ENCODE data around the gene AP3D1.

The AP3D1 gene

DNA sequence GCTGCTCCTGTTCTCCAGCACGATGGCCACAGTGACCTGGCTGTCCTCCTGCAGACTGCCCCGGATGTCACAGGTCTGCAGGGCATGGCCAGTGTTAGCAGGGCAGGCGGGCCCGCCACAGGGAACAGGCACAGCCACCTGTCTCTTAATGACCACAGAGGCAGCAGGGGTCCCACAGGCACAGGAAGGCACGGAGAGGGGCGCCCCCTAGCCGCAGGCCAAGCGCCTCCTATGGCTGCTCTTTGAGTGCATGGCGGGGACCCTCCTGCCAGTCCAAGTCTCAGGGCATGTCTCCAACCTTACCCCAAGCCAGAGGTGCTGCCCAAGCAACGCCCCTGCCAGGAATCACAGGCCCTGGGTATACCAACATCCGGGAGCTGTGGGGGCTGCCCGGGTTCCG lies 40.5 kb downstream of the AP3D1 start:
- no peak overlapping the region for H3K27ac ChIP-seq (ENCODE audit: low read length, poor library complexity, severe bottlenecking)
- no peaks in the 10 kb centered on the region for H3K4me1 ChIP-seq (ENCODE audit: control insufficient read depth, insufficient read depth, low read depth, low read length)
- H2AFZ ChIP-seq (ENCODE audit: low read depth, low read length): no peak overlapping the region
- peaks cover 94 to 97% of the 10 kb centered on the region in 2 experiments for H3K36me3 ChIP-seq (ENCODE audit: control insufficient read depth in 1 of 2, insufficient read depth in 2 of 2, low read depth in 1 of 2, low read length in 2 of 2)
- H2BK120ac ChIP-seq (ENCODE audit: low read depth, low read length): no peak overlapping the region
- H3K9ac ChIP-seq (ENCODE audit: low read length): no peak overlapping the region
- H2AK5ac ChIP-seq (ENCODE audit: low read length, severe bottlenecking): no peak overlapping the region
- no peak overlapping the region for H2BK5ac ChIP-seq (ENCODE audit: low read depth, low read length, poor library complexity, severe bottlenecking)
- H3K4me3 ChIP-seq (ENCODE audit: insufficient read depth in 1 of 2, low read depth in 1 of 2, low read length in 2 of 2): no peak overlapping the region
- H2BK12ac ChIP-seq (ENCODE audit: low read length in 2 of 2): no peak overlapping the region
- H4K8ac ChIP-seq (ENCODE audit: low read length): no peak overlapping the region
- H3K18ac ChIP-seq (ENCODE audit: low read depth in 1 of 2, low read length in 2 of 2): no peak overlapping the region
- no peak overlapping the region for H3K4me2 ChIP-seq (ENCODE audit: low read length, poor library complexity, severe bottlenecking)
- H3K4ac ChIP-seq (ENCODE audit: low read depth in 1 of 2, low read length in 2 of 2): no peak overlapping the region
- H3K14ac ChIP-seq (ENCODE audit: low read length in 2 of 2): no peak overlapping the region
- H4K91ac ChIP-seq (ENCODE audit: low read length): no peak overlapping the region
- peaks cover 37% of the 10 kb centered on the region for H3K79me1 ChIP-seq (replicated peaks; ENCODE audit: low read length, poor library complexity, severe bottlenecking)
- H3K27me3 ChIP-seq (ENCODE audit: control insufficient read depth in 1 of 2, insufficient read depth in 1 of 2, low read length in 2 of 2): no peaks in the 10 kb centered on the region
- no peak overlapping the region for H3K23ac ChIP-seq (ENCODE audit: low read length in 2 of 2)
- H2BK15ac ChIP-seq (ENCODE audit: low read depth, poor library complexity, severe bottlenecking): no peak overlapping the region
- no peak for DNase-seq
- 94% methylated on average over 13 of the region's 13 CpGs for WGBS
- no peaks in the 10 kb centered on the region for H3K9me3 ChIP-seq (ENCODE audit: control insufficient read depth, low read length)

DNA sequence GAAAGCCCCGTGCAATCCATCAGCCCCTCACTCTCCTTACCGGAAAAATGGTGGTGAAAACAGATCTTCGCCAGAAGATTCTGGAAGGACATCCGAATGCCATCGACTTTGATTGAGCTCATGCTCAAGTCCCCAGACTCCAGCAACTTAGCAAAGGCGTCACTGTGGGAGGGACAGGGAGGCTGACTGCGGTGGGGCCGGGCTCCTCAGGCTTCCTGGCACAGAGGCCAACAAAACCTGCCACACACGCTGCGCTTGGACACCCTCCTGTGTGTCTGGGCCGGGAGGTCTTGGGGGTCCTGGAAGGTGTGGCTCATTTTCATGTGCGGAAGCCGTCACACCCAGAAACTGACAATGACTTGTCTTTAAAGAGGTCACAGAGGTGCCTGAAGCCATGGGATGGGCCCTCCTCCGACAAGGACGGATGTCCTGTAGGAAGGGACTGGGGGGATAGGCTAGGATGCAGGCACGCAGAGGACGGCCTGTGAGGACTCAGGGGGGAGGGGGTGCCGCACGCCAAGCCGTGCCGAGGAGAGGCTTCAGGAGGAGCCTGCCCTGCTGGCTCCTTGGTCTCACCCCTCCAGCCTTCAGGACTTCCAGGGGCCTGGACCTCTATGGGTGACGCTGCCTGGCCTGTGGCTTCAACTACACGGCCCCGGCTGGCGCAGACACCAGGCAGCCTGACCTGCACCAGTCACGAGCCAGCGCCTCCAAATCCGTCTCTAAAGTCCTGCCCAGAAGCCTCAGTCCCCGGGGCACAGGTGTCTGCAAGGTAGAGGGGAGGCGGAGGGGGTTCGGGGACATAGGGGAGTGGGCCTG lies 42.1 kb downstream of the AP3D1 start:
- Histone ChIP-seq H3K18ac (ENCODE audit: low read depth in 1 of 2, low read length in 2 of 2) (no peak overlapping the region), H3K27me3 (ENCODE audit: control insufficient read depth in 1 of 2, insufficient read depth in 1 of 2, low read length in 2 of 2) (no peaks in the 10 kb centered on the region), H2BK120ac (ENCODE audit: low read depth, low read length) (no peak overlapping the region), H3K23ac (ENCODE audit: low read length in 2 of 2) (no peak overlapping the region), H3K79me1 (replicated peaks; ENCODE audit: low read length, poor library complexity, severe bottlenecking) (peaks cover 27% of the 10 kb centered on the region), H3K36me3 (ENCODE audit: control insufficient read depth in 1 of 2, insufficient read depth in 2 of 2, low read depth in 1 of 2, low read length in 2 of 2) (peaks cover 93 to 94% of the 10 kb centered on the region in 2 experiments), H2BK5ac (ENCODE audit: low read depth, low read length, poor library complexity, severe bottlenecking) (no peak overlapping the region), H3K27ac (ENCODE audit: low read length, poor library complexity, severe bottlenecking) (no peak overlapping the region), H3K4me1 (ENCODE audit: control insufficient read depth, insufficient read depth, low read depth, low read length) (no peaks in the 10 kb centered on the region), H2BK15ac (ENCODE audit: low read depth, poor library complexity, severe bottlenecking) (no peak overlapping the region), H2AFZ (ENCODE audit: low read depth, low read length) (no peak overlapping the region), H2BK12ac (ENCODE audit: low read length in 2 of 2) (no peak overlapping the region), H4K8ac (ENCODE audit: low read length) (no peak overlapping the region), H4K91ac (ENCODE audit: low read length) (no peak overlapping the region), H3K4ac (ENCODE audit: low read depth in 1 of 2, low read length in 2 of 2) (no peak overlapping the region), H3K9me3 (ENCODE audit: control insufficient read depth, low read length) (no peaks in the 10 kb centered on the region), H3K4me3 (ENCODE audit: insufficient read depth in 1 of 2, low read depth in 1 of 2, low read length in 2 of 2) (no peak overlapping the region), H3K4me2 (ENCODE audit: low read length, poor library complexity, severe bottlenecking) (no peak overlapping the region), H3K9ac (ENCODE audit: low read length) (no peak overlapping the region), H2AK5ac (ENCODE audit: low read length, severe bottlenecking) (no peak overlapping the region), H3K14ac (ENCODE audit: low read length in 2 of 2) (no peak overlapping the region)
- DNase-seq: no peak
- WGBS: 97% methylated on average over 31 of the region's 31 CpGs

DNA sequence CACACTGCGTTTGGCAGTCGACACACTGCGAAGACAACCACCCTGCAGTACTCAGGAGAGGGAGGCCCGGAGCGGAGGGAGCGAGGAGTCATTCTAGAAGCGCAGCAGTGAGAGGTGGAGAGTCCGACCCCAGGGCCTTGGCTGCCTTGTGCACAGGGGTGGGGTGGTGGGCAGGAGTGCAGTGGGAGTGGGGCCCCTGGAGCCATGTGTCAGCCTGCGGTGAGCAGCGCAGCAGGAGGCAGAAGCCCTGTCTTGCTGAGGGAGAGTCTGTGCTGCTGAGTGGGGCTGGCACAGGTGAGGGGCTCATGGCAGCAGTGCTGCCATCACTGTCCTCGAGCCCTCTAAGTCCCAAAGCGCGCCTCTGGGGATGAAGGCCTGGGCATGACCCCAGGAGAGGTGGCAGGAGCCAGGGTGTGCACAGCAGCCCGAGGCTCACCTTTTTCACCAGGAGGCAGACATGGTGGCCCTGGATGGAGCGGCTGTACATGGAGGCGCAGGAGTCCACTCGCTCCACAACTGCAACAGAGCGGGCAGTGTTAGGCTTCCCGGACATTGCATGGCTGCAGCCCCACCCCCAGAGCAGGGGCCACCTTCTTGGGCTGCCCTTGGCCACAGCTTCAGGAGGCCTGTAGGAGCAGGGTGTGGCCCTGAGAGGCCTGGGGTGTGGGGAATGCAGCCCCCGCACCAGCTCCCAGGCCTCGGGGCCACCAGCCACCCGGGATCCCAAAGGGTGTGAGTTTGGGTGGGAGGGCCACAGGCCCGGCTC lies 42.9 kb downstream of the AP3D1 start:
- H2AK5ac ChIP-seq (ENCODE audit: low read length, severe bottlenecking): no peak overlapping the region
- H3K27me3 ChIP-seq (ENCODE audit: control insufficient read depth in 1 of 2, insufficient read depth in 1 of 2, low read length in 2 of 2): no peaks in the 10 kb centered on the region
- peaks cover 26% of the 10 kb centered on the region for H3K79me1 ChIP-seq (replicated peaks; ENCODE audit: low read length, poor library complexity, severe bottlenecking)
- H3K9me3 ChIP-seq (ENCODE audit: control insufficient read depth, low read length): no peaks in the 10 kb centered on the region
- H3K14ac ChIP-seq (ENCODE audit: low read length in 2 of 2): no peak overlapping the region
- H3K27ac ChIP-seq (ENCODE audit: low read length, poor library complexity, severe bottlenecking): no peak overlapping the region
- H3K4me1 ChIP-seq (ENCODE audit: control insufficient read depth, insufficient read depth, low read depth, low read length): peaks cover 1% of the 10 kb centered on the region
- H2AFZ ChIP-seq (ENCODE audit: low read depth, low read length): no peak overlapping the region
- H3K4me2 ChIP-seq (ENCODE audit: low read length, poor library complexity, severe bottlenecking): no peak overlapping the region
- no peak overlapping the region for H4K91ac ChIP-seq (ENCODE audit: low read length)
- H2BK12ac ChIP-seq (ENCODE audit: low read length in 2 of 2): no peak overlapping the region
- H3K36me3 ChIP-seq (ENCODE audit: control insufficient read depth in 1 of 2, insufficient read depth in 2 of 2, low read depth in 1 of 2, low read length in 2 of 2): peaks cover 93 to 94% of the 10 kb centered on the region in 2 experiments
- H3K4ac ChIP-seq (ENCODE audit: low read depth in 1 of 2, low read length in 2 of 2): no peak overlapping the region
- no peak for DNase-seq
- WGBS: 97% methylated on average over 23 of the region's 23 CpGs
- no peak overlapping the region for H3K9ac ChIP-seq (ENCODE audit: low read length)
- H2BK15ac ChIP-seq (ENCODE audit: low read depth, poor library complexity, severe bottlenecking): no peak overlapping the region
- no peak overlapping the region for H3K18ac ChIP-seq (ENCODE audit: low read depth in 1 of 2, low read length in 2 of 2)
- H3K23ac ChIP-seq (ENCODE audit: low read length in 2 of 2): no peak overlapping the region
- H3K4me3 ChIP-seq (ENCODE audit: insufficient read depth in 1 of 2, low read depth in 1 of 2, low read length in 2 of 2): no peak overlapping the region
- no peak overlapping the region for H4K8ac ChIP-seq (ENCODE audit: low read length)
- H2BK120ac ChIP-seq (ENCODE audit: low read depth, low read length): no peak overlapping the region
- H2BK5ac ChIP-seq (ENCODE audit: low read depth, low read length, poor library complexity, severe bottlenecking): no peak overlapping the region

DNA sequence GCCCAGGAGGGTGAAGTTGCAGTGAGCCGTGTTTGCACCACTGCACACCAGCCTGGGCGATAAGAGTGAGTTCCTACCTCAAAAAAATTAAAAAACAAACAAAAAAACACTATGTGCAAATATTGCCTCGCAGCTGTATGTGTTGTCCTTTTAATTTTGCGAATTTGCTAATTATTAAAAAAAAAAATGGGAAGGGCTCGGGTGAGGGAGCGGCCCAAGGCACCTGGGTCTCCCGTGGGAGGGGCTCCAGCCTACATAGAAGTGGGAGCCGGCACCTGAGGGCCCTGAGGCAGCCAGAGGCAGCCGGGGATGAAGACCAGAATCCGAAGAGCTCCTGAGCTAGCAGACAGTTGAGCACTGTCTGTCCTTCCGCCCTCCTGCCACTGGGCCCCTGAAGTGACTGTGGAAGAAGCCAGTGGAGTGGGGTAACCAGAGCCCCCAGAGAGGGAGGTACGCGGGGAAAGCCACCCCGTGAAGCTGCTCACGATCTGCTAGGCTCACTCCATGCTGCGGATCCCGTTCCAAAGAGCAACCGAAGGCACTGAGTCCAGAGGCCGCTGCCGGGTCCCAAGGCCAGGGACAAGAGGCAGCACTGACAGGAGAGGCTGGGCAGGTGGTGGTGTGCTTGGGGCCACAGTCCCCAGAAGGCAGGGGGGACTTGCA lies 48.2 kb downstream of the AP3D1 start:
- Histone ChIP-seq H2BK12ac (ENCODE audit: low read length in 2 of 2) (no peak overlapping the region), H2BK120ac (ENCODE audit: low read depth, low read length) (no peak overlapping the region), H2AFZ (ENCODE audit: low read depth, low read length) (no peak overlapping the region), H3K4ac (ENCODE audit: low read depth in 1 of 2, low read length in 2 of 2) (no peak overlapping the region), H2AK5ac (ENCODE audit: low read length, severe bottlenecking) (no peak overlapping the region), H3K4me3 (ENCODE audit: insufficient read depth in 1 of 2, low read depth in 1 of 2, low read length in 2 of 2) (no peak overlapping the region), H3K23ac (ENCODE audit: low read length in 2 of 2) (no peak overlapping the region), H3K4me2 (ENCODE audit: low read length, poor library complexity, severe bottlenecking) (no peak overlapping the region), H4K8ac (ENCODE audit: low read length) (no peak overlapping the region), H3K18ac (ENCODE audit: low read depth in 1 of 2, low read length in 2 of 2) (no peak overlapping the region), H4K91ac (ENCODE audit: low read length) (no peak overlapping the region), H3K4me1 (ENCODE audit: control insufficient read depth, insufficient read depth, low read depth, low read length) (peaks cover 2% of the 10 kb centered on the region), H3K9me3 (ENCODE audit: control insufficient read depth, low read length) (no peaks in the 10 kb centered on the region), H3K27ac (ENCODE audit: low read length, poor library complexity, severe bottlenecking) (no peak overlapping the region), H3K27me3 (ENCODE audit: control insufficient read depth in 1 of 2, insufficient read depth in 1 of 2, low read length in 2 of 2) (no peaks in the 10 kb centered on the region), H3K79me1 (replicated peaks; ENCODE audit: low read length, poor library complexity, severe bottlenecking) (peaks cover 14% of the 10 kb centered on the region), H3K9ac (ENCODE audit: low read length) (no peak overlapping the region), H3K14ac (ENCODE audit: low read length in 2 of 2) (no peak overlapping the region), H2BK15ac (ENCODE audit: low read depth, poor library complexity, severe bottlenecking) (no peak overlapping the region), H3K36me3 (ENCODE audit: control insufficient read depth in 1 of 2, insufficient read depth in 2 of 2, low read depth in 1 of 2, low read length in 2 of 2) (peaks cover 80 to 90% of the 10 kb centered on the region in 2 experiments), H2BK5ac (ENCODE audit: low read depth, low read length, poor library complexity, severe bottlenecking) (no peak overlapping the region)
- WGBS: 92% methylated on average over 20 of the region's 20 CpGs
- DNase-seq: no peak
